ENCODE measurements around the gene ZNF189.

- TF ChIP-seq POLR2AphosphoS5 (IDR thresholded peaks at IDR 0.05; ENCODE audit: low read depth, low read length) (no peak), POLR2A (IDR thresholded peaks at IDR 0.05; ENCODE audit: low read depth, low read length) (no peak)
These were observed 435 bp downstream of the ZNF189 start for GRCh38 chr9:101398930-101399642.

Data from GM12892 (cell line).